Activated gamma-delta T cell treated with Interleukin-2 at 50 U/mL for 16 hours (primary cell): ENCODE measurements around the gene WNT3A.
A peak's percentile ranks its signal among the peaks of the same experiment; 100 is the strongest.

ENCODE experiments used
- DNase-seq: peaks from one replicate; pipeline ENCODE4 v3.0.0-alpha.2; 2020

The WNT3A gene

GRCh38 chr1:228104526-228105269 lies 97.9 kb downstream of the WNT3A start:
- no peak for DNase-seq

GRCh38 chr1:228105270-228105995 lies 98.6 kb downstream of the WNT3A start:
- DNase-seq = no peak

- no peak for DNase-seq
Observed at GRCh38 chr1:228105996-228106799, 99.4 kb downstream of the WNT3A start.

GRCh38 chr1:228106800-228107054 lies 99.9 kb downstream of the WNT3A start:
- no peak for DNase-seq

GRCh38 chr1:228107636-228108035 lies 100.8 kb downstream of the WNT3A start:
- DNase-seq = no peak

- no peak for DNase-seq
Observed at GRCh38 chr1:228108055-228108690, 101.4 kb downstream of the WNT3A start.

- DNase-seq = no peak
Observed at GRCh38 chr1:228108742-228109072, 101.9 kb downstream of the WNT3A start.

GRCh38 chr1:228109073-228109961 lies 102.5 kb downstream of the WNT3A start, which contains the start of gene MRPL55:
Gene MRPL55 (minus strand): TSS chr1:228109299. CDS start chr1:228108260, 1,039 bp downstream.
- DNase-seq = peak; percentile 99

- DNase-seq = no peak
Observed at GRCh38 chr1:228109962-228110488, 103.2 kb downstream of the WNT3A start.

- no peak for DNase-seq
Observed at GRCh38 chr1:228110556-228110955, 103.8 kb downstream of the WNT3A start.
